GM12872 (cell line): ENCODE results near the gene WDR48.

Experiments
- TF ChIP-seq, protein P1 (sequence below): IDR thresholded peaks from 3 replicates; pipeline ENCODE4 v1.5.1; 2011; ENCODE audit warnings: low read depth, mild to moderate bottlenecking, low read length, moderate library complexity; ENCODE audit not compliant: insufficient read depth

WDR48 gene

GRCh38 chr3:39021029-39021428 is 30.8 kb upstream of the WDR48 start:
- TF ChIP-seq, protein P1, sequence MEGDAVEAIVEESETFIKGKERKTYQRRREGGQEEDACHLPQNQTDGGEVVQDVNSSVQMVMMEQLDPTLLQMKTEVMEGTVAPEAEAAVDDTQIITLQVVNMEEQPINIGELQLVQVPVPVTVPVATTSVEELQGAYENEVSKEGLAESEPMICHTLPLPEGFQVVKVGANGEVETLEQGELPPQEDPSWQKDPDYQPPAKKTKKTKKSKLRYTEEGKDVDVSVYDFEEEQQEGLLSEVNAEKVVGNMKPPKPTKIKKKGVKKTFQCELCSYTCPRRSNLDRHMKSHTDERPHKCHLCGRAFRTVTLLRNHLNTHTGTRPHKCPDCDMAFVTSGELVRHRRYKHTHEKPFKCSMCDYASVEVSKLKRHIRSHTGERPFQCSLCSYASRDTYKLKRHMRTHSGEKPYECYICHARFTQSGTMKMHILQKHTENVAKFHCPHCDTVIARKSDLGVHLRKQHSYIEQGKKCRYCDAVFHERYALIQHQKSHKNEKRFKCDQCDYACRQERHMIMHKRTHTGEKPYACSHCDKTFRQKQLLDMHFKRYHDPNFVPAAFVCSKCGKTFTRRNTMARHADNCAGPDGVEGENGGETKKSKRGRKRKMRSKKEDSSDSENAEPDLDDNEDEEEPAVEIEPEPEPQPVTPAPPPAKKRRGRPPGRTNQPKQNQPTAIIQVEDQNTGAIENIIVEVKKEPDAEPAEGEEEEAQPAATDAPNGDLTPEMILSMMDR = no peak

- TF ChIP-seq, protein P1 = no peak
These were observed 30.1 kb upstream of the WDR48 start for GRCh38 chr3:39021465-39022285.

- TF ChIP-seq, protein P1 = no peak
These were observed 29.6 kb upstream of the WDR48 start for GRCh38 chr3:39022286-39022630.

- TF ChIP-seq, protein P1 = no peak
These were observed 27.3 kb upstream of the WDR48 start for GRCh38 chr3:39024497-39024896.

GRCh38 chr3:39025222-39025970 is 26.4 kb upstream of the WDR48 start:
- TF ChIP-seq, protein P1 = no peak

- TF ChIP-seq, protein P1 = no peak
These were observed 23.3 kb upstream of the WDR48 start for GRCh38 chr3:39028546-39028945.

DNA sequence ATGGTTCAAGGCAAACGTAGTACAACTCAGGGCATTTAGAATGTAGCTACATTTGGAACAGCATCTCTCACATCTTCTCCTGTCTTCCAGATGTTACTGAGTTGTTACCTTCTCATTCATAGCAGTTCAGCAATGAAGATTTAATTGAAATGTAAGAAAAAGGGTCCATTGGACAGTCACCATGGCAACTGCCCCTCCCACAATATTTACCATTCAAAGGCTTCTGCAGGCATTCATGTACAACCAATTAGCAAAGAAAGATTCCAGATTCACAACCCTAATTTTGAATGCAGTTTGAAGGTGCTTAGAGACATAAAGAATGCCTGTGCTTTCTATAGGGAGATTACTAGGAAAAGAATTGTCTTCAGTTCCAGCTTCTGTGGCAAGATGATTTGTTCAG is 22.3 kb upstream of the WDR48 start:
- TF ChIP-seq, protein P1 = no peak
